Measurements from ENCODE around the gene PTCHD4. TPM values are rescaled to one million over a fixed set of nuclear protein-coding genes. Genes with fewer than 3 reads are reported as not detected.

The PTCHD4 gene
- total and polyA plus RNA-seq, 8 donors: 0.06 to 0.59 (median 0.20) TPM

DNA sequence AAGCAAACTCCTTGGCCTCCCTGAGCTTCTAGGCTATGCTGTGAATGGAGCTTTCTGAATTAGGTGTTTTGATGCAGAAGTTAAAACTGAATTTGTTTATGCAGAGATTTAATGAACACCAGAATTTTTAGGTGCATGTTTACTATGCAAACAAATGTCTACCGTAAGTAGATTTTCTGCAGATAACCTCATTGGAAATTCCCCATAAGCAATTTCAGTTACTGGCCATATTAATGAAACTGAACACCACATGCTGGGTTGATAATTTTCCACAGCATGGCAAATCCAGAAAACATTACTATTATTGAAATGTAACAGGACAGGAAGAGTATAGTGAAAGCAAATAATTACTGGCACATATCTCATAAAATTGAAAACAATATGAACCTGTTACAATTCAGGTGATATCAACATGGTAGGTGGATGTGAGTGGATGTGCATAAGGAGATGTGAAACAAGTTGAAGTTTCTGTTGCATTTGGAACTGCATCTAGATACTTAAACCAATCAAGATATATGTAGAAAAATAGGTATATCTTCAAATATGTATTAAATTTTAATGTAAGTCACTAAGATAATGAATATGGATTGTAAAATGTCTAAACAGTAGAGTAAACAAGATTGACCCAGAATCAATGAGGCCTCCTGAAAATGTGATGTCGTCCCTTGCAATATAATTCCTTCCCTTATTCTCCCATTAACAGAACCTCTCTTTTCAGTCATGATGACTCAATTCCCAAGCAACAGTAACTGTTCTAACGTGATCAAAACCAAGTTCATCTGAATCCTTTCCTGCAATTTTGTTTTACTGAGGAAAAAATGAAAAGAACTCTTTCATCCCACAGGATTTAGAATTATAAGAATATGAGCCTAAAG lies 11.0 kb downstream of the PTCHD4 start:
- no peak for ATAC-seq
- DNase-seq: no peak
- H3K4me3 ChIP-seq: no peak overlapping the region
- FAIRE-seq: no peak
- no peak overlapping the region for H3K27ac ChIP-seq
- H3K36me3 ChIP-seq: no peaks in the 10 kb centered on the region
- 24 to 38% methylated on average over 3 of the region's 3 CpGs for WGBS, 2 donors
- TF ChIP-seq, protein P1, sequence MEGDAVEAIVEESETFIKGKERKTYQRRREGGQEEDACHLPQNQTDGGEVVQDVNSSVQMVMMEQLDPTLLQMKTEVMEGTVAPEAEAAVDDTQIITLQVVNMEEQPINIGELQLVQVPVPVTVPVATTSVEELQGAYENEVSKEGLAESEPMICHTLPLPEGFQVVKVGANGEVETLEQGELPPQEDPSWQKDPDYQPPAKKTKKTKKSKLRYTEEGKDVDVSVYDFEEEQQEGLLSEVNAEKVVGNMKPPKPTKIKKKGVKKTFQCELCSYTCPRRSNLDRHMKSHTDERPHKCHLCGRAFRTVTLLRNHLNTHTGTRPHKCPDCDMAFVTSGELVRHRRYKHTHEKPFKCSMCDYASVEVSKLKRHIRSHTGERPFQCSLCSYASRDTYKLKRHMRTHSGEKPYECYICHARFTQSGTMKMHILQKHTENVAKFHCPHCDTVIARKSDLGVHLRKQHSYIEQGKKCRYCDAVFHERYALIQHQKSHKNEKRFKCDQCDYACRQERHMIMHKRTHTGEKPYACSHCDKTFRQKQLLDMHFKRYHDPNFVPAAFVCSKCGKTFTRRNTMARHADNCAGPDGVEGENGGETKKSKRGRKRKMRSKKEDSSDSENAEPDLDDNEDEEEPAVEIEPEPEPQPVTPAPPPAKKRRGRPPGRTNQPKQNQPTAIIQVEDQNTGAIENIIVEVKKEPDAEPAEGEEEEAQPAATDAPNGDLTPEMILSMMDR (IDR thresholded peaks at IDR 0.05): no peak
- H3K4me1 ChIP-seq: no peaks in the 10 kb centered on the region
- H3K27me3 ChIP-seq: no peaks in the 10 kb centered on the region
- intact Hi-C loops (cut with DNase I): no loop called here
- H3K9me3 ChIP-seq: no peaks in the 10 kb centered on the region

GRCh38 chr6:48098923-48099322 lies 12.1 kb downstream of the PTCHD4 start:
- TF ChIP-seq, protein P1 (IDR thresholded peaks at IDR 0.05): no peak
- ATAC-seq: peak in 1 of 4 donors; percentile 63
- no peak for DNase-seq
- H3K9me3 ChIP-seq: no peaks in the 10 kb centered on the region
- intact Hi-C loops (cut with DNase I): no loop called here
- no peaks in the 10 kb centered on the region for H3K27me3 ChIP-seq
- no peak overlapping the region for H3K27ac ChIP-seq
- H3K36me3 ChIP-seq: no peaks in the 10 kb centered on the region
- no peaks in the 10 kb centered on the region for H3K4me1 ChIP-seq
- no peak overlapping the region for H3K4me3 ChIP-seq
- FAIRE-seq: no peak
- WGBS, 2 donors: 55 to 59% methylated on average over 3 of the region's 3 CpGs

DNA sequence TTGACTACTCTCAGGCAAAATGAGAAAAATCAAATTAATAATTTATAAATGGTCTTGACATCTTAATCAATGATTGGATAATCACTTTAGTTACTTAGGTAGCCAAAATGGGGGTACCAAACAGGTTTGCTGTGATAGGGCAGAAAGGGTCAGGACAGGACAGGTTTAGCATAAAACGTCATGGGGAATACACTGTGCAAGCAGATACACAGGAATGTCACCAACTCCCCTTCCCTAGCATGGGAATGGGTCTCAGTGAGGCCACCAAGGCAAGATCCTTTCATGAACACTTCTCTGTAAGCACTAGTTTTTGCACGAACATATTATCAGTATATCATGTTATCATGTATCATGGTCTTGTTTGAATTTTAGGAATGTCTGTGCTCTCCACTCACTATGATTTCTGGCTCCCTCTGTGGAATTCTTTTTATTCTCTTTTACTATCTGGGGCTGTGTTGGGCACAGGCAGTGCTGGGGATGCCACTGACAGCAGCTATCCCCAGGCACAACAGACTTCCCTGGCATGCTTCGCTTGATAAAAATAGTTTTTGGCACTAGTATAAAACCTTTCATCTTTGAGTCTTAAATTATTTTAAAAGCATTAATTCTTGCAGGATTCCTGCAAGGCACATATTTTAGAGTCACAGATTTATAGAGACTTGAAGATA lies 18.3 kb downstream of the PTCHD4 start:
- FAIRE-seq (no peak), ATAC-seq (no peak), DNase-seq (no peak)
- Histone ChIP-seq H3K36me3 (no peaks in the 10 kb centered on the region), H3K27ac (no peak overlapping the region), H3K4me3 (no peak overlapping the region), H3K27me3 (peaks cover 0 to 3% (median 0%) of the 10 kb centered on the region in 4 donors), H3K4me1 (no peaks in the 10 kb centered on the region), H3K9me3 (no peaks in the 10 kb centered on the region)
- TF ChIP-seq, protein P1 (IDR thresholded peaks at IDR 0.05): no peak
- WGBS, 2 donors: 39 to 52% methylated on average over 3 of the region's 3 CpGs
- intact Hi-C loops (cut with DNase I): no loop called here

- ATAC-seq: no peak
- WGBS, 2 donors: 54 to 64% methylated on average over 4 of the region's 4 CpGs
- no peak for DNase-seq
- H3K27ac ChIP-seq: no peak overlapping the region
- no peak for FAIRE-seq
- intact Hi-C loops (cut with DNase I): no loop called here
- H3K36me3 ChIP-seq: no peaks in the 10 kb centered on the region
- H3K9me3 ChIP-seq: no peaks in the 10 kb centered on the region
- no peaks in the 10 kb centered on the region for H3K4me1 ChIP-seq
- H3K27me3 ChIP-seq: peaks cover 0 to 3% (median 0%) of the 10 kb centered on the region in 4 donors
- no peak overlapping the region for H3K4me3 ChIP-seq
- TF ChIP-seq, protein P1 (IDR thresholded peaks at IDR 0.05): no peak
Measured at GRCh38 chr6:48090546-48090945, 20.5 kb downstream of the PTCHD4 start.
